ENCODE data around the gene RNF121. TPM values are rescaled to one million over a fixed set of nuclear protein-coding genes. Genes with fewer than 3 reads are reported as not detected.

RNF121 gene
- total RNA-seq, 1 experiment from 2014 or later: 56.9 TPM

GRCh38 chr11:71979094-71979493 lies 50.2 kb downstream of the RNF121 start:
- H2BK15ac ChIP-seq (ENCODE audit: low read depth, low read length): no peak overlapping the region
- H2AFZ ChIP-seq (ENCODE audit: low read length): no peak overlapping the region
- no peaks in the 10 kb centered on the region for H4K20me1 ChIP-seq (ENCODE audit: control insufficient read depth, insufficient read depth, insufficient read length)
- H3K9me3 ChIP-seq (ENCODE audit: control insufficient read depth, low read depth, low read length): no peaks in the 10 kb centered on the region
- H3K4me1 ChIP-seq (ENCODE audit: insufficient read depth, low read length): no peaks in the 10 kb centered on the region
- H3K4me2 ChIP-seq (ENCODE audit: insufficient read depth, insufficient read length, low read length): no peak overlapping the region
- H3K27me3 ChIP-seq (ENCODE audit: insufficient read depth, low read length): no peaks in the 10 kb centered on the region
- H3K36me3 Mint-ChIP-seq (ENCODE audit: insufficient read depth in 1 of 3, low read depth in 3 of 3): peaks cover 19 to 38% (median 35%) of the 10 kb centered on the region in 3 experiments
- no peak overlapping the region for H3K4ac ChIP-seq (ENCODE audit: low read depth, low read length)
- no peak overlapping the region for H3K27ac Mint-ChIP-seq
- DNase-seq: no peak
- WGBS (ENCODE audit: extremely low coverage, insufficient read length, low lambda C conversion rate): no CpG with 5 or more reads among the region's 4 CpGs
- no peak overlapping the region for H4K8ac ChIP-seq (replicated peaks; ENCODE audit: insufficient read length, low read depth, low read length)
- H3K27me3 Mint-ChIP-seq (ENCODE audit: low read depth): no peaks in the 10 kb centered on the region
- no peak overlapping the region for H2BK120ac ChIP-seq (ENCODE audit: low read depth, low read length, poor library complexity, severe bottlenecking)
- H3K27ac ChIP-seq (ENCODE audit: insufficient read length, low read depth, low read length): no peak overlapping the region
- H3K79me2 ChIP-seq (ENCODE audit: insufficient read depth, low read length): no peaks in the 10 kb centered on the region
- H3K18ac ChIP-seq (ENCODE audit: insufficient read length, low read depth, low read length): no peak overlapping the region
- H2BK12ac ChIP-seq (ENCODE audit: insufficient read length, low read depth, low read length): no peak overlapping the region
- H2AK5ac ChIP-seq (ENCODE audit: insufficient read length, low read length): no peak overlapping the region
- TF ChIP-seq CTCF (conservative IDR thresholded peaks at IDR 0.05): no peak
- no peak overlapping the region for H2BK5ac ChIP-seq (ENCODE audit: insufficient read length, low read length)
- no peak overlapping the region for H3K9ac ChIP-seq (ENCODE audit: extremely low read depth, insufficient read length, low read length)
- no peak overlapping the region for H4K91ac ChIP-seq (ENCODE audit: insufficient read length, low read depth, low read length)
- H3K79me1 ChIP-seq (ENCODE audit: insufficient read depth, low read depth, low read length, poor library complexity, severe bottlenecking): no peaks in the 10 kb centered on the region
- H3K56ac ChIP-seq (ENCODE audit: insufficient read length, low read depth, low read length): no peak overlapping the region
- no peak overlapping the region for H2BK20ac ChIP-seq (ENCODE audit: low read depth, low read length, poor library complexity, severe bottlenecking)
- H3K23me2 ChIP-seq (ENCODE audit: insufficient read length, low read depth, low read length, poor library complexity, severe bottlenecking): no peaks in the 10 kb centered on the region
- no peak overlapping the region for H3K23ac ChIP-seq (ENCODE audit: insufficient read length, low read depth, low read length)
- no peaks in the 10 kb centered on the region for H3K9me3 Mint-ChIP-seq
- H3K4me1 Mint-ChIP-seq: peaks cover 2% of the 10 kb centered on the region in 2 experiments; a peak in 2 of 4 replicates
- no peak overlapping the region for H3T11ph ChIP-seq (ENCODE audit: low read length)
- H3K4me3 Mint-ChIP-seq: no peak overlapping the region
- H4K5ac ChIP-seq (ENCODE audit: insufficient read length, low read depth, low read length): no peak overlapping the region
- no peak overlapping the region for H3K14ac ChIP-seq (ENCODE audit: insufficient read depth, low read length)

Measured in H9 (cell line).